HepG2 (cell line): ENCODE data around the gene SIGLEC7. TPM values are rescaled to one million over a fixed set of nuclear protein-coding genes. Genes with fewer than 3 reads are reported as not detected.
A peak's percentile ranks its signal among the peaks of the same experiment; 100 is the strongest.

ENCODE experiments used
- ATF7 ChIP-seq, 2 experiments: fragments of 450-650 bp in 1 of 2; sonication (generic) in 1 of 2; formaldehyde crosslinking in 1 of 2; IDR thresholded peaks; 2 replicates each; pipeline versions ENCODE4 v1.4.0 to v1.6.1; 2016 to 2020; ENCODE audit warnings: antibody characterized with exemption in 1 of 2, mild to moderate bottlenecking in 1 of 2, missing genetic modification reagents in 1 of 2
- BORCS8-MEF2B ChIP-seq: sonication (generic); formaldehyde crosslinking; IDR thresholded peaks from 2 replicates; pipeline ENCODE4 v1.8.0; 2022; ENCODE audit warnings: mild to moderate bottlenecking, missing genetic modification reagents
- EP300 ChIP-seq, 3 experiments: sonication (generic) in 1 of 3; formaldehyde crosslinking in 1 of 3; IDR thresholded peaks; 2 replicates each; pipeline versions ENCODE4 v1.5.1 to v1.6.1; 2011 to 2020; ENCODE audit warnings: low read depth in 2 of 3, low read length in 2 of 3, borderline replicate concordance in 1 of 3, improper control_type of control experiment in 1 of 3, mild to moderate bottlenecking in 1 of 3, missing genetic modification reagents in 1 of 3, moderate library complexity in 1 of 3
- HOXD1 ChIP-seq: sonication (generic); formaldehyde crosslinking; IDR thresholded peaks from 2 replicates; pipeline ENCODE4 v1.5.0; 2020; ENCODE audit warnings: missing genetic modification reagents
- MIER2 ChIP-seq: IDR thresholded peaks from 2 replicates; pipeline ENCODE4 v1.6.1; 2016; ENCODE audit warnings: missing biosample characterization, missing genetic modification reagents
- NCOA1 ChIP-seq: sonication (generic); formaldehyde crosslinking; IDR thresholded peaks from 2 replicates; pipeline ENCODE4 v1.9.0; 2021; ENCODE audit warnings: missing genetic modification reagents
- PHF20 ChIP-seq: sonication (generic); formaldehyde crosslinking; IDR thresholded peaks from 2 replicates; pipeline ENCODE4 v1.5.0; 2020; ENCODE audit warnings: mild to moderate bottlenecking, missing genetic modification reagents
- RFX1 ChIP-seq: fragments of 450-650 bp; IDR thresholded peaks from 2 replicates; pipeline ENCODE4 v1.6.1; 2017
- SIX1 ChIP-seq: sonication (generic); formaldehyde crosslinking; IDR thresholded peaks from 2 replicates; pipeline ENCODE4 v1.4.0; 2020; ENCODE audit warnings: missing genetic modification reagents, borderline replicate concordance
- SP140L ChIP-seq: sonication (generic); formaldehyde crosslinking; IDR thresholded peaks from 2 replicates; pipeline ENCODE4 v1.4.0; 2020; ENCODE audit warnings: missing genetic modification reagents, borderline replicate concordance
- SRSF9 ChIP-seq: fragments of 200-400 bp; formaldehyde crosslinking; IDR thresholded peaks from 2 replicates; pipeline ENCODE4 v1.6.1; 2018; ENCODE audit warnings: borderline replicate concordance, mild to moderate bottlenecking, low read depth, low read length; ENCODE audit not compliant: insufficient read depth, poor library complexity, severe bottlenecking
- TSC22D2 ChIP-seq: sonication (generic); formaldehyde crosslinking; IDR thresholded peaks from 2 replicates; pipeline ENCODE4 v1.5.1; 2020; ENCODE audit warnings: missing genetic modification reagents, mild to moderate bottlenecking, borderline replicate concordance
- ZMAT3 ChIP-seq: sonication (generic); formaldehyde crosslinking; conservative IDR thresholded peaks from 2 replicates; pipeline ENCODE4 v1.7.0; 2021; ENCODE audit warnings: missing genetic modification reagents
- ZNF138 ChIP-seq: sonication (generic); formaldehyde crosslinking; IDR thresholded peaks from 2 replicates; pipeline ENCODE4 v1.5.0; 2020; ENCODE audit warnings: mild to moderate bottlenecking, low read depth, missing genetic modification reagents
- ZNF367 ChIP-seq: sonication (generic); formaldehyde crosslinking; IDR thresholded peaks from 2 replicates; pipeline ENCODE4 v1.4.0; 2020; ENCODE audit warnings: missing genetic modification reagents, borderline replicate concordance
- ZNF510 ChIP-seq: sonication (generic); formaldehyde crosslinking; IDR thresholded peaks from 2 replicates; pipeline ENCODE4 v1.4.0; 2020; ENCODE audit warnings: low read depth, mild to moderate bottlenecking, missing genetic modification reagents
- ZNF746 ChIP-seq: sonication (generic); formaldehyde crosslinking; IDR thresholded peaks from 2 replicates; pipeline ENCODE4 v1.8.0; 2022; ENCODE audit warnings: mild to moderate bottlenecking, missing genetic modification reagents
- polyA plus RNA-seq, 8 experiments: library from polyadenylated mRNA; depleted of rRNA in 3 of 8; stranded (reverse) in 7 of 8; unstranded in 1 of 8; fragments of >200 nt; fragmentation: Illumina TruSeq in 4 of 8; extraction: Trizol in 4 of 8; gene quantifications; 2 replicates each; pipeline versions ENCODE4 v1.2.1 to v1.2.3, GENCODE V29; 2011 to 2016; ENCODE audit warnings: low read depth in 4 of 8, missing spikeins in 1 of 8, mixed read lengths in 1 of 8; ENCODE audit not compliant: insufficient read depth in 1 of 8
- total RNA-seq, 5 experiments: library from RNA; depleted of rRNA; stranded (reverse); fragments of >200 nt; fragmentation: Illumina TruSeq; extraction: Trizol; gene quantifications; 2 replicates each; pipeline ENCODE4 v1.2.3, GENCODE V29; 2016; ENCODE audit warnings: low read depth in 1 of 5
- TF ChIP-seq, protein P1 (sequence below): sonication (generic); formaldehyde crosslinking; IDR thresholded peaks from 2 replicates; pipeline ENCODE4 v1.4.0; 2020; ENCODE audit warnings: missing genetic modification reagents, low read depth, mild to moderate bottlenecking, borderline replicate concordance
- TF ChIP-seq, protein P2 (sequence below): sonication (generic); formaldehyde crosslinking; IDR thresholded peaks from 2 replicates; pipeline ENCODE4 v1.5.0; 2020; ENCODE audit warnings: missing genetic modification reagents
- TF ChIP-seq, protein P3 (sequence below): sonication (generic); formaldehyde crosslinking; IDR thresholded peaks from 2 replicates; pipeline ENCODE4 v1.8.1; 2023; ENCODE audit warnings: mild to moderate bottlenecking, missing genetic modification reagents
- TF ChIP-seq, protein P4 (sequence below), 2 experiments: fragments of 450-650 bp in 1 of 2; sonication (generic) in 1 of 2; formaldehyde crosslinking; IDR thresholded peaks; 2 replicates each; pipeline versions ENCODE4 v1.5.0 to v1.8.0; 2020 to 2022; ENCODE audit warnings: mild to moderate bottlenecking in 1 of 2, missing genetic modification reagents in 1 of 2
- TF ChIP-seq, protein P5 (sequence below): sonication (generic); formaldehyde crosslinking; IDR thresholded peaks from 2 replicates; pipeline ENCODE4 v1.5.1; 2020; ENCODE audit warnings: missing genetic modification reagents, mild to moderate bottlenecking, borderline replicate concordance
- TF ChIP-seq, protein P6 (sequence below): IDR thresholded peaks from 2 replicates; pipeline ENCODE4 v1.6.1; 2016; ENCODE audit warnings: low read depth, borderline replicate concordance

The SIGLEC7 gene
- total and polyA plus RNA-seq, 2 of the 13 experiments (the other 11 are each of a cell fraction or from before 2014, with no cell fraction given), result not detected

DNA sequence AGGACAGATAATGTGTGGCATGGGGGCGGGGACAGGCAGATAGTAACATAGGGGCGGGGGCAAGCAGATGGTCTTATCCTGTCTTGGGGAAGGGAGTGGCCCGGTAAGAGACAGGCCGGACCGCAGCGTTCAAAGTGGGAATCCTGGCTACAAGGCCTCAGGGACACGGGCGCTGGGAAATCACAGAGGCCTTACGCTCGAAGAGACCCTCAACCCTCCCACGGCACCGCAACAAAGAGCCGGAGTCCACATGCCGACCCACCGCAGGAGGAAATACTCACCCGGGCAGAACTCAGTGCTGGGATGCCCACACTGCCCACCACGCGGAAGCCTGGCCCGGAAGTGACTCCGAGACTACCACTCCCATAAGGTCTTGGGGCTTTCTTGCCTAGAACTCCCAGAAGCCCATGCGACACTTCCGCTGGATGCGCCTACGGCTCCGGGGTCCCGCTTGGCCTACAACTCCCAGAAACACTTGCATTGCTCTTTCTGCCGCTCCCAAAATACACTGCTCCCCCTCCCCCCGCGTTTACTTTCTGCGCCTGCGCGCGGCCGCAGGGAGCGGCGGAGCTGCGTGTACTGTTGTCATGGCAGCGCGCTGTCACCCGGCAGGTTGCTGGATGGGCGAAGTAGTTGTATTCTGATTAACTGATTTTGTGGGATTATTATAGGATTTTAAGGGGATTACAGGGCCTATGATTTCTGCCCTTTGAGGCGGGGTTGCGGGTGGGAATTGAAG, 33.9 kb upstream of the SIGLEC7 start, which contains the start of gene CTU1 (continued):
- TF ChIP-seq, protein P1, sequence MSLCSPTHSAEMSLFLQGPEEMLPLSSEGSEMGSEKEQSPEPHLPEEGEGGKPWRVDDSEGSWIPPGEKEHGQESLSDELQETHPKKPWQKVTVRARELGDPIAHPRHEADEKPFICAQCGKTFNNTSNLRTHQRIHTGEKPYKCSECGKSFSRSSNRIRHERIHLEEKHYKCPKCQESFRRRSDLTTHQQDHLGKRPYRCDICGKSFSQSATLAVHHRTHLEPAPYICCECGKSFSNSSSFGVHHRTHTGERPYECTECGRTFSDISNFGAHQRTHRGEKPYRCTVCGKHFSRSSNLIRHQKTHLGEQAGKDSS (CRISPR knock-in tag), result no peak; the same call in 1 of the 2 replicates
- TF ChIP-seq ZNF746 (CRISPR knock-in tag) (no peak), NCOA1 (no peak), MIER2 (no peak), SP140L (CRISPR knock-in tag) (no peak), BORCS8-MEF2B (no peak), ZNF138 (no peak), HOXD1 (CRISPR knock-in tag) (no peak), SRSF9 (no peak), ZNF510 (CRISPR knock-in tag) (no peak), ZMAT3 (CRISPR knock-in tag) (0 out of 2 replicates have a peak, but pooled peaks have one; percentile 22), TSC22D2 (CRISPR knock-in tag) (no peak), ZNF367 (CRISPR knock-in tag) (no peak), RFX1 (peak; percentile 97), ATF7 (IDR thresholded peaks at IDR 0.05) (no peak), ATF7 (CRISPR knock-in tag; IDR thresholded peaks at IDR 0.05) (no peak), PHF20 (CRISPR knock-in tag) (peak; percentile 87), SIX1 (CRISPR knock-in tag) (no peak), EP300 (IDR thresholded peaks at IDR 0.05; ENCODE audit: low read depth in 2 of 2, low read length in 2 of 2) (no peak; a peak in 1 of 4 replicates), EP300 (CRISPR knock-in tag; IDR thresholded peaks at IDR 0.05; ENCODE audit: borderline replicate concordance) (no peak)
- TF ChIP-seq, protein P2, sequence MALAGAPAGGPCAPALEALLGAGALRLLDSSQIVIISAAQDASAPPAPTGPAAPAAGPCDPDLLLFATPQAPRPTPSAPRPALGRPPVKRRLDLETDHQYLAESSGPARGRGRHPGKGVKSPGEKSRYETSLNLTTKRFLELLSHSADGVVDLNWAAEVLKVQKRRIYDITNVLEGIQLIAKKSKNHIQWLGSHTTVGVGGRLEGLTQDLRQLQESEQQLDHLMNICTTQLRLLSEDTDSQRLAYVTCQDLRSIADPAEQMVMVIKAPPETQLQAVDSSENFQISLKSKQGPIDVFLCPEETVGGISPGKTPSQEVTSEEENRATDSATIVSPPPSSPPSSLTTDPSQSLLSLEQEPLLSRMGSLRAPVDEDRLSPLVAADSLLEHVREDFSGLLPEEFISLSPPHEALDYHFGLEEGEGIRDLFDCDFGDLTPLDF (CRISPR knock-in tag), result peak; percentile 41; the same call in 1 of the 2 replicates
- TF ChIP-seq, protein P3, sequence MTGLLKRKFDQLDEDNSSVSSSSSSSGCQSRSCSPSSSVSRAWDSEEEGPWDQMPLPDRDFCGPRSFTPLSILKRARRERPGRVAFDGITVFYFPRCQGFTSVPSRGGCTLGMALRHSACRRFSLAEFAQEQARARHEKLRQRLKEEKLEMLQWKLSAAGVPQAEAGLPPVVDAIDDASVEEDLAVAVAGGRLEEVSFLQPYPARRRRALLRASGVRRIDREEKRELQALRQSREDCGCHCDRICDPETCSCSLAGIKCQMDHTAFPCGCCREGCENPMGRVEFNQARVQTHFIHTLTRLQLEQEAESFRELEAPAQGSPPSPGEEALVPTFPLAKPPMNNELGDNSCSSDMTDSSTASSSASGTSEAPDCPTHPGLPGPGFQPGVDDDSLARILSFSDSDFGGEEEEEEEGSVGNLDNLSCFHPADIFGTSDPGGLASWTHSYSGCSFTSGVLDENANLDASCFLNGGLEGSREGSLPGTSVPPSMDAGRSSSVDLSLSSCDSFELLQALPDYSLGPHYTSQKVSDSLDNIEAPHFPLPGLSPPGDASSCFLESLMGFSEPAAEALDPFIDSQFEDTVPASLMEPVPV, result no peak
- TF ChIP-seq, protein P4, sequence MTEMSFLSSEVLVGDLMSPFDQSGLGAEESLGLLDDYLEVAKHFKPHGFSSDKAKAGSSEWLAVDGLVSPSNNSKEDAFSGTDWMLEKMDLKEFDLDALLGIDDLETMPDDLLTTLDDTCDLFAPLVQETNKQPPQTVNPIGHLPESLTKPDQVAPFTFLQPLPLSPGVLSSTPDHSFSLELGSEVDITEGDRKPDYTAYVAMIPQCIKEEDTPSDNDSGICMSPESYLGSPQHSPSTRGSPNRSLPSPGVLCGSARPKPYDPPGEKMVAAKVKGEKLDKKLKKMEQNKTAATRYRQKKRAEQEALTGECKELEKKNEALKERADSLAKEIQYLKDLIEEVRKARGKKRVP (CRISPR knock-in tag; IDR thresholded peaks at IDR 0.05), result no peak
- TF ChIP-seq, protein P5, sequence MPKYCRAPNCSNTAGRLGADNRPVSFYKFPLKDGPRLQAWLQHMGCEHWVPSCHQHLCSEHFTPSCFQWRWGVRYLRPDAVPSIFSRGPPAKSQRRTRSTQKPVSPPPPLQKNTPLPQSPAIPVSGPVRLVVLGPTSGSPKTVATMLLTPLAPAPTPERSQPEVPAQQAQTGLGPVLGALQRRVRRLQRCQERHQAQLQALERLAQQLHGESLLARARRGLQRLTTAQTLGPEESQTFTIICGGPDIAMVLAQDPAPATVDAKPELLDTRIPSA (CRISPR knock-in tag), result no peak; the same call in 1 of the 2 replicates
- TF ChIP-seq, protein P6, sequence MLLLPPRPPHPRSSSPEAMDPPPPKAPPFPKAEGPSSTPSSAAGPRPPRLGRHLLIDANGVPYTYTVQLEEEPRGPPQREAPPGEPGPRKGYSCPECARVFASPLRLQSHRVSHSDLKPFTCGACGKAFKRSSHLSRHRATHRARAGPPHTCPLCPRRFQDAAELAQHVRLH, result 0 out of 2 replicates have a peak, but pooled peaks have one; percentile 26
